Tibial nerve (tissue), 4 donors: ENCODE data around the gene NDRG3.

ENCODE experiments used
- CTCF ChIP-seq, 5 experiments: fragments of 200-600 bp in 3 of 5; fragments of 450-650 bp in 2 of 5; sonication (generic) in 3 of 5; IDR thresholded peaks; one replicate each; pipeline ENCODE4 v1.5.1; 2016 to 2019; ENCODE audit warnings: antibody characterized with exemption in 5 of 5, mild to moderate bottlenecking in 3 of 5, moderate library complexity in 2 of 5
- EP300 ChIP-seq, 2 donors: sonication (generic); formaldehyde crosslinking; IDR thresholded peaks; one replicate each; pipeline ENCODE4 v1.6.1; 2017; ENCODE audit warnings: antibody characterized with exemption in 2 of 2, mild to moderate bottlenecking in 1 of 2
- POLR2A ChIP-seq, 2 donors: fragments of 450-650 bp; IDR thresholded peaks; one replicate each; pipeline ENCODE4 v1.6.1; 2017; ENCODE audit warnings: antibody characterized with exemption in 2 of 2, mild to moderate bottlenecking in 2 of 2, moderate library complexity in 2 of 2

DNA sequence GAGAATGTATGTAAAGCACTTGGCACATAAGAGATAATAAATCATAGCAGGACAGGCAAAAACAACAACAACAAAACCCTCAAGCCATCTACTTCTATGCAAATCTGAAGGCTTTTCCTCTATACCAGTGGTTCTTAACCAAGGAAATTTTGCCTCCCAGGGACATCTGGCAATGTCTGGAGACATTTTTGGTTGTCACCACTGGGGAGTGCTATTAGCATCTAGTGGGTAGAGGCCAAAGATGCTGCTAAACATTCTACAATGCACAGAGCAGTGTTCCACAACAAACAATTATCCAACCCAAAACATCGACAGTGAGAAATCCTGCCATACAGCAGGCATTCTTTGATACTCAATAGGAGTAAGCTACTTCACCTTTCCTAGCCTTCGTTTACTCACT lies 28.2 kb downstream of the NDRG3 start:
- no peak for TF ChIP-seq POLR2A (IDR thresholded peaks at IDR 0.05)
- peak in 1 of 5 experiments; percentile 16 for TF ChIP-seq CTCF (IDR thresholded peaks at IDR 0.05)
- TF ChIP-seq EP300 (IDR thresholded peaks at IDR 0.05), result no peak
